Measurements from ENCODE around the gene HEMK1.

The HEMK1 gene

DNA sequence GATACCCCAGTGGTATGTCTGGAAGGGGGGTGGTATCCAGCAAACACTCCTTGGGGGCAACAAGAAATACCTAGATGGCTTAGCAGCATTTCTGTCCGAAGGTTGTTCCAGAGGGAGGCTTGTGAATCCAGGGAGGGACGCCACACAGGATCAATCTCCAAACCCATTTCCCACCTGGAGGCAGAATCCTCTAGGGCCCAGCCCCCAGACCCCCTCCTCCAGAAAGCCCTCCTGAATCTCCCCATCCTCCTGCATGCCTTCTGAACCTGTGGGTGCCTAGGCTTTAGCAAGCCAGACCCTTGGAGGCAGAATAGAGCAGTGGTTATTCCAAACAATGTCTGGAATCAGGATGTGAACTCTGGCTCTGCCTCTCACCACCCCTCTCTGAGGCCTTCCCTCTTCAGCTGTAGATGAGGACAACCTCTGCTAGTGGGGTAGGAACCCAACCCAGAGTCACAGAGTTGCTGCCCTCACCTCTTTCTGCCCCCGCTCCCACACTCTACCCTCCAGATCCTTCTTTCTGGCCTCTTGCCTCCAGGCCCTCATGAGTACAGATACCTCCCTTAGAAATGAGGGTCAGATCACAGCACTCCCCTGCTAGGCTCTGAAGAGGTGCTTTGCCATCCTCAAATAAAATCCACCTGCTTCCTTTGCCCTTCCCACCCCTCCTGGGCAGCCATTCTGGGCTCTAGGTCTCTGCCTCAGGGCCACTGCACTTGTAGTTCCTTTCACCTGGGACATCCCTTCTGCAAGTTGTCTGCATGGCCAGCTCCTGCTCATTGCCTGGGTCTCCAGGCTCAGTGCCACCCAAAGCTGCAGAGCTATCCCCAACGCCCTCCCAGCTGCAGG is 34.2 kb downstream of the HEMK1 start:
- no peak for DNase-seq

- DNase-seq: no peak
Measured at GRCh38 chr3:50604110-50604621, 34.8 kb downstream of the HEMK1 start.

GRCh38 chr3:50604628-50605588 is 35.6 kb downstream of the HEMK1 start:
- peak; percentile 91 for DNase-seq

GRCh38 chr3:50605901-50606326 is 36.6 kb downstream of the HEMK1 start:
- peak; percentile 9 for DNase-seq

- no peak for DNase-seq
Measured at GRCh38 chr3:50606596-50606995, 37.3 kb downstream of the HEMK1 start.

- no peak for DNase-seq
Measured at GRCh38 chr3:50607271-50608091, 38.2 kb downstream of the HEMK1 start.

DNA sequence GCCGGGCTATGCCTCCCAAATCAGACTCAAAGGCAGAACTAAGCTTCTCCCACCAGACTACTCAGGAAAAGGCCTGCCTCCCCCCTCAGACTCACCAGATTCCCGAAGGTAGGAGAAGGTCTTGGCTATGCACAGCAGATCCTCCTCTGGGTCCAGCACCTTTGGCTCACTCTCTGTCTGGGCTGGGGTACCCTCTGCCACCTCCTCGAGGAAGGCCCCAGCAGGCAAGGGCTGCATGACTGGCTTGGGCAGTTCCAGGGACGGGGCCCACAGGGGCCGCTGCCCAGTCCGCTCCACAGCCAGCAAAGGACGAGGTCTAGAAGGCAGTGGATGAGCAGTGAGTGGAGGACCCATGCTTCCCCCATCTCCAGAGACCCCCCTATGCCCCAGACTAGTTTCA is 39.0 kb downstream of the HEMK1 start:
- DNase-seq: no peak

GRCh38 chr3:50609071-50609762 is 39.9 kb downstream of the HEMK1 start:
- DNase-seq: no peak

DNA sequence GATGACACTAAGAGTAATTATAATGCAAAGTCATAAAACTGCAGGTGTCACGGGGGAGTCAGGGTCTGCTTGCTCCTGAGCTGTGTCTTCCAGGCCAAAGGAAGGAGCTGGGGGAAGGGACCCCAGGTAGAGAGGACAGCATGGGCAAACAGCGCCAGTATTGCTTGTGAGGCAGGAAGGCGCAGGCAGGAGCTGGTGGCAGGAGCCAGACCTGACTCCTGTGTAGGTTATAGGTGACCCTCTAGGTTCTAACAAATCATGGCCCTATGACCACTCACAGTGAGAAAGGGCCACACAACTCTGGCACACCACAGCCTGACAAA is 40.4 kb downstream of the HEMK1 start:
- DNase-seq: no peak

DNA sequence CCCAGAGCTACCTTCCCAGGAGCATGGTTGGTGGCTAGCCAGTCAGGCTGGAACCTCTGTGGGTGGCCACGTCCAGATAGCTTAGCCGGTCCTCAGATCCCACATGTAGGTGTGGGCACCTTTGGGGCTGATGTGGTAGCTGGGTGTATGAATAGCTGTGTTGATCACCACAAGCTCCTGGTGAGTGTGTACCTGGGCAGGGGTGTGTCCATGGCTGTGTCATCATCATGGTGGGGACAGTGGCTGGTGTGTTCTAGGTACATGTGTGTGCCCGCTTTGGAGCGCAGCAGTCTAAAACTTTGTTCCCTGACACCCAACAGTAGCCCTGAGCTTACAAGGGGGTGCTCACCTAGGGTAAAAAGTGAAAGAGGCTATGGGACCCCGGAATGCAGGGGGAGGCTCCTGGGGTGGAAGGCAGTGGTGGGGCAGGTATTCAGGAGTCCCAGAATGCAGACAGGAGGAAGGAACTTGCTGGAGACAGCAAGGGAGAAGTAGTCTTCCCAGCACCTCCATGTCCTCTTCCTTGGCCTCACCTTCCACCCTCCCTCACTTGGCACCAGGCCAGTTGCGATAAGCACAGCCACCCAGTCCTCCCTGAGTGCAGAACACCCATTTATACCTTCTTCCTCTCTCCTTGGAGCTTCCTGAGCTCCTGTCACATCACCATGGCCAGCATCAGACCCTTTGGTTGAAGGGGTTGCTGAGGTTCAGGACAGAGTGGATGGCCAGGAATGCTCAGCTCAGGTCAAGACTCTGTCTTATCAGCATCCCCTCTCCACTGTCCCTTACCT is 41.1 kb downstream of the HEMK1 start:
- DNase-seq: peak; percentile 50

DNA sequence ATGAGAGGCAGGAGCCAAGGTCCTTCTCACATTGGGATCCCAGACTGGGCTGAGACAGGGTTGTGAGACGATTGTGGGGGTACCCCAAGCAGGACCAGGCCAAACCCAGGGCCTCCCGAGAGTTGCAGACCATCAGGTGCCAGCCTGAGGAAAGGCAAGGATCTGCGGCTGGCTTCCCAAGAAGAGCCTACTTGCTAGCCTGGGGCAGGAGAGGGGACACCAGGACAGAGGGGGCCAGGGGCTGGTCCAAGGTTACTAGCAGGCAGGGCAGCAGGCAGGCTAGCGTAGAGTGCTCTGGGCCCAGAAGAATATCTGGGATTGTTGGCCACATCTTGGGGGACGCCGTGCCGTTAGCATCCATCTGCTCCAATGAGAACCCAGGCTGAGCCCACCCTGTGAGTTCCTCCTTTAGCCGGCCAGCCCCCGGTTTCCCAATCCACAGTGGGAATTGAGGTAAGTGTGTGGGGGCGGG is 41.7 kb downstream of the HEMK1 start:
- no peak for DNase-seq

DNA sequence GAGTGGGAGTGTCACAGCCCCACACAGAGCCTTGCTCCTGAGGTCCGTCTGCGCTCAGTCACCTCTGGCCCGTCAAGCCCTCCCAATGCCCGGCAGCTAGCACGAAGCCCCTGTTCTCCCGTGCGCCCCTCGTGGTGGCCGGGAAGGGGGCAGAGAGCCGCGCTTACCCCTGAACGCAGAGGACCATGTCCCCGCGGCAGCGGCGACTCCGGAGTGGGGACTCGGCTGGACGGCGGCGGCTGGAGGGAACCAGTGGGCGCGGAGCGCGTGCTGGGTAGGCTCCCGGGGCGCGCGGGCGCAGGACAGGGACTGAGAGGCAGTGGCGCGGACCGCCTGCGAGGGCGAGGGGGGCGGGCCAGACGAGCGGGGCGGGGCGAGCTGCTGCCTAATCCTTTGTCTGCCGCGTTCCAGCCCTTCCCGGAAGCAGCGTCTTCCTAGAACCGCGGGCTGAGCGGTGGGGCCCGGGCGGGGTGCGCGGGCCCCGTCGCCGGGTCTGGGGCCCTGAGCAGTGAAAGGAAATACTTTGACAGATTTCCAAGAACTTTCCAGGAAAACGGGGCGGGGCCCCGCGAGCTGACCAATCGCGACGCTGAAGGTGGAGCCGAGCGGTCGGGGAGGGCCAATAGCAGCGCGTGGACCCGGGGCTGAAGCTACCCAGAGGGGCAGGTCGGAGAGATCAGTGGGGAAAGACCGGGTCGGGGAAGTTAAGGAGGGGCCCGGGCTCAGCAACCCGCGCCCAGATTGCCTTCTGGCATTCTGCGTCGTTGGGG is 42.3 kb downstream of the HEMK1 start, which contains the start of gene CISH:
CISH (minus strand) TSS at position 311 of the 770 bp plus-strand sequence; CDS start at position 187, 124 bp downstream.
- DNase-seq: peak; percentile 91

DNA sequence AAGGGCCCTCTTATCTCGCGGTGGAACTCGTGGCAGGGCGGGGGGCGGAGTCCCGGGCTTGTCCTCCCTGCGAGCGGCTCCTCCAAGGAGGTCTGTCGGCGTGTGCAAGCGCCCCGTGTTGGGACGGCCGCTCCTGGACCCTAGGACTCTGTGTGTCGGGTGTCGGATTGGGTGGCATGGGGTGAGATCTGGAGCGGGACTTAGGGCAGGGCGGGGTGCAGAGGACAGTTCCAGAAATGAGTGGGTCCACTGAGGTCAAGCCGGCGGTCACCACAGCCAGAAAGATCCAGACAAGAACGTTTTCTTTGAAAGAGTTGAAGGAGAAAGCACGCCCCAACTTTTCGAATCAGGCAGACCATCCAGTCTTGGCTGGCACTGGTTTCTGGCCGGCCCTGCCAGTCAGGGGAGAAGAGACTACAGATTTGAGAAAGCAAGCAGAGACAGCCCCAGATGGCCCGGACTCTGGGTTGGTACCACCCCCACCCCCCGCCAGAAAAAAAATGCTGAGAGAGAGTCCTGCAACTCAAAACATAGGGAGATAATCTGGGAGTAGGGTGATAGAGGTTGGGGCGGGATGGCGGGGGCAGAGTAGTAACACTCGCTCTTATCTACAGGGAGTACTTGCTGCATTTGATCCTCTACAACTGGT is 43.0 kb downstream of the HEMK1 start:
- DNase-seq: peak; percentile 24

- peak; percentile 7 for DNase-seq
Measured at GRCh38 chr3:50612970-50613846, 43.9 kb downstream of the HEMK1 start.

DNA sequence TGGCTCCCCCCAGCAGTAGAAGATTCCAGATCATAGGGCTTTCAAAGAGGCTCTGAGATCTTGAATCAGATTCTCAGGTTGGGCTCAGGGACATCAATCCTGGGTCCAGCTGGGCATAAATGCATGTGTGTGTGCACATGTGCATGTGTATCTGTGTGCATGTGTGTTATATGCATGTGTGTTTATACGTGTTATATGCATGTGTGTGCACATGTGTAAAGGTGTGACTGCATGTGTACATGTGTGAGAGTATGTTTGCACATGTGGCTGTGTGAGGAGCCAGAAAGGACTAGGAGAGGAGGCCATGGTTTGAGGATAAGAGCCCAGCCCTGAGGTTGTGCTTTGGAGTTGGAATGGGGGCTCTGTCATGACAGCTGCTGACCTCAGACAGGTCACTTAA is 45.9 kb downstream of the HEMK1 start:
- DNase-seq: no peak

DNA sequence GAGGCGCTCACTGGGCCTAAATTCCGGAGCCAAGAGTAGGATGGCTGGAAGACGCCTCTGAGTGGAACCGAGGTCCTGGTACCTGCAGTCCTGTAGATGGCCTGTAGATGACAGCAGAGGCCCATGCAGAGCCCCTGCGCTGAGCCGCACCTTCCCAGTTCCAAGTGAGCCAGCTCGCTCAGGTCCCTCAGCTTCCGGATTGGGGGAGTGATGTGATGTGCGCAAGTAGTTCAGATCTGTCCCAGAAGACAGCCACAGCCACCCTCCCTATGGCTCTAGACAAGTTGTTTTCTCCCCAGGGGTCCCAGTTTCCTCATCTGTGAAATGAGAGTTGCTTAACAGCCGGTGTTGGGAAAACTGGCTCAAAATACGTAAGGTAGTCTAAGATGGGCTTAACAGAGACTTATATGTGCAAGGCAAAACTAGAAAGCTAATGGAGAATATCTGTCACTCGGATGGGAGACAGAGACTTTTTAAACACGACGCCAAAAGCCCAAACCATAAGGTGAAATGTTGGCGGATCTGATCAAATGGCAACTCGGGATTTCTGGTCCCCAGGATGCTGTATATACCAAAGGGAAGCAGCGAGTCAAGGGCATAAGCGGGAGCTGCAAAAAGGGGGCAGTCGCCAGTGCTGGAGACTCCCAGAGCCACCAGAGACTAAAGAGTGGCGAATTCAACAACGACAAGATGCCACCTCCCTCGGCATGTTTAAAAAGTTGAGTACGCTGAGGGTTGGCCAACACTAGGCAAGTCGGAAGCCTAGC is 46.9 kb downstream of the HEMK1 start:
- peak; percentile 86 for DNase-seq

- peak; percentile 96 for DNase-seq
Measured at GRCh38 chr3:50616770-50617095, 47.4 kb downstream of the HEMK1 start.
